Measurements from ENCODE around the gene PHETA2.
"Not testable (repeated sequence)": the region's sequence is repeated elsewhere in the genome, so short reads cannot be mapped to it uniquely, and the experiment has no call there.

DNA sequence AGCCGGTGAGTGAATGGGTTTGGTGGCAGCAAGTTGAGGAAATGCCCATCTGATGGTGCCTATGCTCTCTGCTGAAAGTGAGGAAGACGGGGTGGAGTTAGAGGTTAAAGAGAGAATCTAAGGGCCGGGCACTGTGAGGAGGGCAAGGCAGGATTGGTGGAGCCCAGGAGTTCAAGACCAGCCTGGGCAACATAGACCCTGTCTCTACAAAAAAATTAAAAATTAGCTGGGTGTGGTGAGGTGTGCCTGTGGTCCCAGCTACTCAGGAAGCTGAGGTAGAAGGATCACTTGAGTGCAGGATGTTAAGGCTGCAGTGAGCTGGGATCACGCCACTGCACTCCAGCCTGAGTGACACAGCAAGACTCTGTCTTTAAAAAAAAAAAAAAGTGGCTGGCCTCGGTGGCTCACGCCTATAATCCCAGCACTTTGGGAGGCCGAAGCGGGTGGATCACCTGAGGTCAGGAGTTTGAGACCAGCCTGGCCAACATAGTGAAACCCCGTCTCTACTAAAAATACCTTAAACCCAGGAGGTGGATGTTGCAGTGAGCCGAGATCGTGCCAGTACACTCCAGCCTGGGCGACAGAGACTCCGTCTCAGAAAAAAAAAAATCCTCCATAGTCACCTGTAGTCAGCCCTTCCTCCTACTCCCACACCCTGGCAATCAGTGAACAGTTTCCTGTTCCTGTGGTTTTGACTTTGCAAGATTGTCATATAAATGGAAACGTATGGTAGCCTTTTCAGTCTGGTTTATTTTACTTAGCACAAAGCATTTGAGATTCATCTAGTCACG lies 46.4 kb downstream of the PHETA2 start:
- TF ChIP-seq, protein P1, sequence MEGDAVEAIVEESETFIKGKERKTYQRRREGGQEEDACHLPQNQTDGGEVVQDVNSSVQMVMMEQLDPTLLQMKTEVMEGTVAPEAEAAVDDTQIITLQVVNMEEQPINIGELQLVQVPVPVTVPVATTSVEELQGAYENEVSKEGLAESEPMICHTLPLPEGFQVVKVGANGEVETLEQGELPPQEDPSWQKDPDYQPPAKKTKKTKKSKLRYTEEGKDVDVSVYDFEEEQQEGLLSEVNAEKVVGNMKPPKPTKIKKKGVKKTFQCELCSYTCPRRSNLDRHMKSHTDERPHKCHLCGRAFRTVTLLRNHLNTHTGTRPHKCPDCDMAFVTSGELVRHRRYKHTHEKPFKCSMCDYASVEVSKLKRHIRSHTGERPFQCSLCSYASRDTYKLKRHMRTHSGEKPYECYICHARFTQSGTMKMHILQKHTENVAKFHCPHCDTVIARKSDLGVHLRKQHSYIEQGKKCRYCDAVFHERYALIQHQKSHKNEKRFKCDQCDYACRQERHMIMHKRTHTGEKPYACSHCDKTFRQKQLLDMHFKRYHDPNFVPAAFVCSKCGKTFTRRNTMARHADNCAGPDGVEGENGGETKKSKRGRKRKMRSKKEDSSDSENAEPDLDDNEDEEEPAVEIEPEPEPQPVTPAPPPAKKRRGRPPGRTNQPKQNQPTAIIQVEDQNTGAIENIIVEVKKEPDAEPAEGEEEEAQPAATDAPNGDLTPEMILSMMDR (IDR thresholded peaks at IDR 0.05; ENCODE audit: control extremely low read depth in 1 of 3, insufficient read depth in 1 of 3, low read depth in 1 of 3, low read length in 3 of 3) = not testable (repeated sequence)
- not testable (repeated sequence) for TF ChIP-seq EZH2 (IDR thresholded peaks at IDR 0.05; ENCODE audit: low read depth, low read length, severe bottlenecking); POLR2A (IDR thresholded peaks at IDR 0.05; ENCODE audit: control extremely low read depth in 1 of 2, low read depth in 2 of 2, low read length in 2 of 2); CHD2 (IDR thresholded peaks at IDR 0.05; ENCODE audit: low read length); JUN (IDR thresholded peaks at IDR 0.05; ENCODE audit: low read depth, low read length); TBP (IDR thresholded peaks at IDR 0.05; ENCODE audit: low read depth, low read length); EGR1 (IDR thresholded peaks at IDR 0.05; ENCODE audit: borderline replicate concordance, low read depth, low read length); RAD21 (IDR thresholded peaks at IDR 0.05 in 1 of 2, conservative IDR thresholded peaks at IDR 0.05 in 1 of 2; ENCODE audit: low read depth in 2 of 2, low read length in 2 of 2); TCF12 (IDR thresholded peaks at IDR 0.05; ENCODE audit: low read depth, low read length); SIN3A (conservative IDR thresholded peaks at IDR 0.05 in 1 of 2, IDR thresholded peaks at IDR 0.05 in 1 of 2; ENCODE audit: low read depth in 1 of 2, low read length in 2 of 2); NANOG (IDR thresholded peaks at IDR 0.05; ENCODE audit: insufficient read depth, low read depth, low read length, poor library complexity, severe bottlenecking); RFX5 (IDR thresholded peaks at IDR 0.05; ENCODE audit: borderline replicate concordance, low read depth, low read length)

All from H1 (cell line).